ENCODE measurements around the gene ERG28. TPM values are rescaled to one million over a fixed set of nuclear protein-coding genes. Genes with fewer than 3 reads are reported as not detected.

Gene ERG28
- total and polyA plus RNA-seq, 2 of the 13 experiments (the other 11 are each of a cell fraction or from before 2014, with no cell fraction given): 27.3 to 32.3 TPM

DNA sequence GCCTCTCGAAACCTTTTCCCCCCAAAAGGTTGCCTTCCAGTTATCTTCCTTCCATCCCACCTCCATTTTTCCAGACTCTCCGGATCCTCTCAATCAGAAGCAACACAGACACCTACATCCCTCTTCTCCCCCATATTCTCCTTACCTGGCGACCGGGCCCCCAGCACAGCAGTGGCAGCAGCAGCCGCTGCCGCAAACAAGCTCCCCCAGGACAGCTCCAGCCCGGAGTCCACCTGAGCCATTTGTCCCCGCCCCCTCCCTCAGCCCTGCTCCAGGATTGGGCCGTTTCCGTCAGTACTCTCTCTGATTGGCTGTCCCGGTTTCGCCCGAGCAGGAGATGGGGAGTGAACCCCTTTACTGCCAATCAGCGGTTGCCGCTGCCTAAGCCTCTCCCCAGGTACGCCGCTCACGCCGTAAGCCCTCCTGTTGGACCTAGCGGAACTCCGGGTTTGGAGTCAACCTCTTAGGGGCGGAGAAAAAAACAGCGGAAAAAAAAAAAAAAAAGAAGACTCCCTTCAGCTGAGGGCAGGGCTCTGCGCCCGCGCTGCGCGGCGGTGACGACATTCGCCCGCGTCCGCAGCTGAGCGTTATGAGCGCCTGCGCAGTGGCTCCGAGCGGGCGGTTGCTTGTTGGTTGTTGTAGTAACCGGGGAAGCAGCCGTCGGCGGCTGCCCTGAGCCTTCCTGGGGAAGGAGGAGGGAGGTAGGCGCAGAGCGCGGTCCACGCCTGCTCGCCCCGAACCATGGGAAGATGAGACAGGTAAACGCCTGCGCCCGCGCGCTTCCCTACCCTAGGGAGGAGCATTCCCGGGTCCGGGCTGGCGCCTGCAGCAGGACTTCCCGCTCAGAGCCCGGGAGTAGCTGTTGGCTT is at the start of gene ERG28, which contains the start of gene TTLL5 (continued):
- no peak for TF ChIP-seq FLYWCH1 (CRISPR knock-in tag; IDR thresholded peaks at IDR 0.05)
- no peak for TF ChIP-seq EZH2 (conservative IDR thresholded peaks at IDR 0.05; ENCODE audit: low read depth, low read length)
- peak; percentile 79; the same call in 1 of the 2 replicates for TF ChIP-seq NRL (CRISPR knock-in tag; IDR thresholded peaks at IDR 0.05; ENCODE audit: borderline replicate concordance)
- TF ChIP-seq GFI1 (CRISPR knock-in tag; IDR thresholded peaks at IDR 0.05; ENCODE audit: borderline replicate concordance): peak; percentile 13; the same call in 1 of the 2 replicates
- TF ChIP-seq ZNF143 (CRISPR knock-in tag; IDR thresholded peaks at IDR 0.05): peak; percentile 83
- TF ChIP-seq TCF7 (IDR thresholded peaks at IDR 0.05; ENCODE audit: low read depth): no peak
- peak; percentile 92 for TF ChIP-seq SAP130 (CRISPR knock-in tag; IDR thresholded peaks at IDR 0.05; ENCODE audit: low read depth)
- TF ChIP-seq ESRRA (CRISPR knock-in tag; IDR thresholded peaks at IDR 0.05; ENCODE audit: low read depth): no peak
- no peak for TF ChIP-seq HNRNPL (IDR thresholded peaks at IDR 0.05; ENCODE audit: low read depth, low read length)
- peak; percentile 29 for TF ChIP-seq XRCC5 (optimal IDR thresholded peaks at IDR 0.05; ENCODE audit: low read length)
- TF ChIP-seq, protein P1, sequence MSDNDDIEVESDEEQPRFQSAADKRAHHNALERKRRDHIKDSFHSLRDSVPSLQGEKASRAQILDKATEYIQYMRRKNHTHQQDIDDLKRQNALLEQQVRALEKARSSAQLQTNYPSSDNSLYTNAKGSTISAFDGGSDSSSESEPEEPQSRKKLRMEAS (IDR thresholded peaks at IDR 0.05): peak; percentile 30; the same call in 1 of the 2 replicates
- TF ChIP-seq, protein P2, sequence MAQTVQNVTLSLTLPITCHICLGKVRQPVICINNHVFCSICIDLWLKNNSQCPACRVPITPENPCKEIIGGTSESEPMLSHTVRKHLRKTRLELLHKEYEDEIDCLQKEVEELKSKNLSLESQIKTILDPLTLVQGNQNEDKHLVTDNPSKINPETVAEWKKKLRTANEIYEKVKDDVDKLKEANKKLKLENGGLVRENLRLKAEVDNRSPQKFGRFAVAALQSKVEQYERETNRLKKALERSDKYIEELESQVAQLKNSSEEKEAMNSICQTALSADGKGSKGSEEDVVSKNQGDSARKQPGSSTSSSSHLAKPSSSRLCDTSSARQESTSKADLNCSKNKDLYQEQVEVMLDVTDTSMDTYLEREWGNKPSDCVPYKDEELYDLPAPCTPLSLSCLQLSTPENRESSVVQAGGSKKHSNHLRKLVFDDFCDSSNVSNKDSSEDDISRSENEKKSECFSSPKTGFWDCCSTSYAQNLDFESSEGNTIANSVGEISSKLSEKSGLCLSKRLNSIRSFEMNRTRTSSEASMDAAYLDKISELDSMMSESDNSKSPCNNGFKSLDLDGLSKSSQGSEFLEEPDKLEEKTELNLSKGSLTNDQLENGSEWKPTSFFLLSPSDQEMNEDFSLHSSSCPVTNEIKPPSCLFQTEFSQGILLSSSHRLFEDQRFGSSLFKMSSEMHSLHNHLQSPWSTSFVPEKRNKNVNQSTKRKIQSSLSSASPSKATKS (CRISPR knock-in tag; IDR thresholded peaks at IDR 0.05): no peak
- TF ChIP-seq IKZF1 (IDR thresholded peaks at IDR 0.05): no peak
- peak; percentile 37; the same call in 1 of the 2 replicates for TF ChIP-seq RXRB (CRISPR knock-in tag; IDR thresholded peaks at IDR 0.05; ENCODE audit: borderline replicate concordance)
- TF ChIP-seq ASH2L (IDR thresholded peaks at IDR 0.05; ENCODE audit: insufficient read length, low read depth, low read length): peak; percentile 82
- no peak for TF ChIP-seq TRIM24 (CRISPR knock-in tag; IDR thresholded peaks at IDR 0.05)
- TF ChIP-seq FOSL2 (CRISPR knock-in tag; IDR thresholded peaks at IDR 0.05): 0 out of 2 replicates have a peak, but pooled peaks have one; percentile 8
- TF ChIP-seq, protein P3, sequence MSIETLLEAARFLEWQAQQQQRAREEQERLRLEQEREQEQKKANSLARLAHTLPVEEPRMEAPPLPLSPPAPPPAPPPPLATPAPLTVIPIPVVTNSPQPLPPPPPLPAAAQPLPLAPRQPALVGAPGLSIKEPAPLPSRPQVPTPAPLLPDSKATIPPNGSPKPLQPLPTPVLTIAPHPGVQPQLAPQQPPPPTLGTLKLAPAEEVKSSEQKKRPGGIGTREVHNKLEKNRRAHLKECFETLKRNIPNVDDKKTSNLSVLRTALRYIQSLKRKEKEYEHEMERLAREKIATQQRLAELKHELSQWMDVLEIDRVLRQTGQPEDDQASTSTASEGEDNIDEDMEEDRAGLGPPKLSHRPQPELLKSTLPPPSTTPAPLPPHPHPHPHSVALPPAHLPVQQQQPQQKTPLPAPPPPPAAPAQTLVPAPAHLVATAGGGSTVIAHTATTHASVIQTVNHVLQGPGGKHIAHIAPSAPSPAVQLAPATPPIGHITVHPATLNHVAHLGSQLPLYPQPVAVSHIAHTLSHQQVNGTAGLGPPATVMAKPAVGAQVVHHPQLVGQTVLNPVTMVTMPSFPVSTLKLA (IDR thresholded peaks at IDR 0.05): no peak
- peak; percentile 37; the same call in 1 of the 2 replicates for TF ChIP-seq ZNF331 (CRISPR knock-in tag; IDR thresholded peaks at IDR 0.05)
- TF ChIP-seq ZNF530 (CRISPR knock-in tag; IDR thresholded peaks at IDR 0.05; ENCODE audit: low read depth): no peak
- no peak for TF ChIP-seq FOXJ3 (CRISPR knock-in tag; IDR thresholded peaks at IDR 0.05; ENCODE audit: borderline replicate concordance)
- TF ChIP-seq, protein P4, sequence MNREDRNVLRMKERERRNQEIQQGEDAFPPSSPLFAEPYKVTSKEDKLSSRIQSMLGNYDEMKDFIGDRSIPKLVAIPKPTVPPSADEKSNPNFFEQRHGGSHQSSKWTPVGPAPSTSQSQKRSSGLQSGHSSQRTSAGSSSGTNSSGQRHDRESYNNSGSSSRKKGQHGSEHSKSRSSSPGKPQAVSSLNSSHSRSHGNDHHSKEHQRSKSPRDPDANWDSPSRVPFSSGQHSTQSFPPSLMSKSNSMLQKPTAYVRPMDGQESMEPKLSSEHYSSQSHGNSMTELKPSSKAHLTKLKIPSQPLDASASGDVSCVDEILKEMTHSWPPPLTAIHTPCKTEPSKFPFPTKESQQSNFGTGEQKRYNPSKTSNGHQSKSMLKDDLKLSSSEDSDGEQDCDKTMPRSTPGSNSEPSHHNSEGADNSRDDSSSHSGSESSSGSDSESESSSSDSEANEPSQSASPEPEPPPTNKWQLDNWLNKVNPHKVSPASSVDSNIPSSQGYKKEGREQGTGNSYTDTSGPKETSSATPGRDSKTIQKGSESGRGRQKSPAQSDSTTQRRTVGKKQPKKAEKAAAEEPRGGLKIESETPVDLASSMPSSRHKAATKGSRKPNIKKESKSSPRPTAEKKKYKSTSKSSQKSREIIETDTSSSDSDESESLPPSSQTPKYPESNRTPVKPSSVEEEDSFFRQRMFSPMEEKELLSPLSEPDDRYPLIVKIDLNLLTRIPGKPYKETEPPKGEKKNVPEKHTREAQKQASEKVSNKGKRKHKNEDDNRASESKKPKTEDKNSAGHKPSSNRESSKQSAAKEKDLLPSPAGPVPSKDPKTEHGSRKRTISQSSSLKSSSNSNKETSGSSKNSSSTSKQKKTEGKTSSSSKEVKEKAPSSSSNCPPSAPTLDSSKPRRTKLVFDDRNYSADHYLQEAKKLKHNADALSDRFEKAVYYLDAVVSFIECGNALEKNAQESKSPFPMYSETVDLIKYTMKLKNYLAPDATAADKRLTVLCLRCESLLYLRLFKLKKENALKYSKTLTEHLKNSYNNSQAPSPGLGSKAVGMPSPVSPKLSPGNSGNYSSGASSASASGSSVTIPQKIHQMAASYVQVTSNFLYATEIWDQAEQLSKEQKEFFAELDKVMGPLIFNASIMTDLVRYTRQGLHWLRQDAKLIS (CRISPR knock-in tag; IDR thresholded peaks at IDR 0.05): no peak

Data from HepG2 (cell line).